ENCODE measurements around the gene KCTD14.
"Not testable (repeated sequence)": the region's sequence is repeated elsewhere in the genome, so short reads cannot be mapped to it uniquely, and the experiment has no call there.

Gene KCTD14

GRCh38 chr11:78020246-78020645 is 2.8 kb downstream of the KCTD14 start:
- no peak for DNase-seq

- no peak for DNase-seq
Measured at GRCh38 chr11:78019808-78020207, 3.3 kb downstream of the KCTD14 start.

GRCh38 chr11:78015878-78016277 is 7.2 kb downstream of the KCTD14 start:
- DNase-seq: no peak

GRCh38 chr11:78014937-78015520 is 8.0 kb downstream of the KCTD14 start:
- DNase-seq: not testable (repeated sequence)

- no peak for DNase-seq
Measured at GRCh38 chr11:78011301-78011700, 11.8 kb downstream of the KCTD14 start.

- no peak for DNase-seq
Measured at GRCh38 chr11:78010755-78011154, 12.3 kb downstream of the KCTD14 start.

GRCh38 chr11:78010304-78010703 is 12.8 kb downstream of the KCTD14 start:
- DNase-seq: no peak

- DNase-seq: no peak
Measured at GRCh38 chr11:78009062-78009461, 14.0 kb downstream of the KCTD14 start.

- peak; percentile 84 for DNase-seq
Measured at GRCh38 chr11:78000193-78000592, 22.9 kb downstream of the KCTD14 start.

GRCh38 chr11:77999446-78000030 is 23.5 kb downstream of the KCTD14 start:
- peak; percentile 25 for DNase-seq

- DNase-seq: peak; percentile 100
Measured at GRCh38 chr11:77994434-77995362, 28.4 kb downstream of the KCTD14 start, which contains the start of gene INTS4. INTS4 (minus strand) TSS chr11:77994668; CDS start chr11:77994643, 25 bp downstream.

GRCh38 chr11:77993902-77994301 is 29.2 kb downstream of the KCTD14 start:
- DNase-seq: no peak

- DNase-seq: no peak
Measured at GRCh38 chr11:77990981-77991380, 32.1 kb downstream of the KCTD14 start.

GRCh38 chr11:77986456-77986855 is 36.6 kb downstream of the KCTD14 start:
- DNase-seq: not testable (repeated sequence)

- no peak for DNase-seq
Measured at GRCh38 chr11:77981346-77981947, 41.6 kb downstream of the KCTD14 start.

GRCh38 chr11:77968337-77968736 is 54.7 kb downstream of the KCTD14 start:
- no peak for DNase-seq

GRCh38 chr11:77967753-77968152 is 55.3 kb downstream of the KCTD14 start:
- no peak for DNase-seq

GRCh38 chr11:77967121-77967520 is 56.0 kb downstream of the KCTD14 start:
- no peak for DNase-seq

GRCh38 chr11:77966338-77966737 is 56.7 kb downstream of the KCTD14 start:
- no peak for DNase-seq

All from DMS79 treated with DMSO at 0.1 percent for 48 hours (cell line).